GM21390 (cell line): Measurements from ENCODE around the gene WDR70.
"Not testable (repeated sequence)": the region's sequence is repeated elsewhere in the genome, so short reads cannot be mapped to it uniquely, and the experiment has no call there.

Source experiments
- ATAC-seq: cut with Tn5 transposase; IDR thresholded peaks from one replicate; pipeline ENCODE4 v1.9.1; 2021; ENCODE audit not compliant: unreplicated experiment

The WDR70 gene

GRCh38 chr5:37453252-37453651 is 74.1 kb downstream of the WDR70 start:
- not testable (repeated sequence) for ATAC-seq

DNA sequence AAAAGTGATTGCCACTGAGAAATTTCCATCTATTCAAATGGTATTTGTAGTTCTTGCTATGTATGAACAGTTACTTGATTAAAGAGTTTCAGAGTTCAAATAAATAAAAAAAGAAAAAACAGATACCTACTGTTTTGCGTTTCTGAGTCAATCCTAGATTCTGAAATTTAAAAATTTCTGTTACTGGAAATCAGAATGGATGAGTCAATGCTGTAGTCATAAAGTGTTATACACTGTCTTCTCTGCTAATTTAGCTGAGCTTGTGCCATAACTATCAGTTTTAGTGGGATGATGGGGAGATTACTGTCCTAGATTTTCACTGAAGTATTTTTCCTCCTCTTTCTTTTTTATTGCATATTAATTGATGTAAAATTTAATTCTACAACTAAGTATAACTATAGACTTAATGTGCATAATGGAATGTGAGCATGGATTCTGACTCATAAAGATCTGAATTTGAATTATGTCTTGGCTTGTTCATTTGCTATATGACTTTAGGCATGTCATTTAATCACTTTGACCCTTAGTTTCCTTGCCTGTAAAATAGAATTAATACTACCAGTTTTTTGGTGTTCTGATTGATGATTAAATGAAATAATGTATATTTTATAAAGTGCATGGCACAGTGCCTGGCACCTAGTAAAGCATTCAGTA is 75.4 kb downstream of the WDR70 start:
- ATAC-seq, result not testable (repeated sequence)

DNA sequence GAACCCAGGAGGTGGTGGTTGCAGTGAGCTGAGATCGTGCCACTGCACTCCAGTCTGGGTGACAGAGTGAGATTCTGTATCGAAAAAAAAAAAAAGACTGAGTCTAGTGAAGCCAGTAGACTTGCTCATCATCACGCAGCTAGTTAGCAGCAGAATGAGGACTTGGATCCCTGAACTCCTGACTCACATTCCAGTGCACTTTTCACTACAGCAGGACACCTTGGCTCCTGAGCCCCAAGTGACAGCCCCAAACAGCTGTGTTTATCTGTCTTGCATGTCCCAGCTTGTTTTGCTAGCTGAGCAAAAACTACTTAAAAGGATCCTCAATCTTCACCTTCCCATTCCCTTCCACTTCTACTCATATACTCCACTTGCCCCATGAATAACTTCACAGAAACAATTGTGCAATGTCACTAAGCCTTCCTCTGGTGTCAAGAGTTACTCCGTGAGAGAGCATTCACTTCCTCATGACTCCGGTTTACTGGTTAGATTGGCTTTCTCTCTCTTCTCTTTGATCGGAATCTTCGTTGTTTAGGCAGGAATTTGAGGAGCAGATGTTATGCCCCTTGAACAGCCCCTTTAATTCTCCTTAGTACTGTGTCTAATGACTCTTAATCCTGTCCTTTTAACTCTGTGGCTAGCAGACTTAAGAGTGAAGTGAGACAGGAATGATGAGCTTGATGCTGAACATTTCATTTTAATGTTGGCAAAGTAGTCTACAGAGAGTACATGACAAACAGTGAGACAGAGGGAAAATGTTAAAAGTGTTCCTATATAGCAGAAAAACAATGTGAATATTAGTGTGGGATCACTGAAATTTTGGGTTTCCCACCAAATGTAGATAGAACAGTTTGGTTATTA is 84.3 kb downstream of the WDR70 start:
- ATAC-seq, result not testable (repeated sequence)

DNA sequence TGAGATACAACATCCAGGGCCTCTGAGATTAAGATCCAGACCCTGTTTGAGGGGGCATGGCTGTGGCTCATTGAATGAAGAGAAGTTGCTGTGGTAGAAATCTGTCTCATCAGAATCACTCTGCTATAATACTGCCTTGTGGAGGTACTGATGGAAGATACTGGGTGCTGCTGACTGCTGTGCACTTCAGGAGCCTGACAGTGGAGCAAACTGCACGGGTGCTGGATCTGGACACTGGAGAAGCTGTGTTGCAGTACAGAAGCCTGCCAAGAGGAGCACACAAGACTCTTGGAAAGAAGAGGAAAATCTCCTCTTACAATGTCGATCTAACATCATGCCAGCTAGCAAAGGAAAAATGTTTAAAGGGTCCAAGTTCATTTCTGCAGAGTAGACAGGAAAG is 85.5 kb downstream of the WDR70 start:
- ATAC-seq, result not testable (repeated sequence)

DNA sequence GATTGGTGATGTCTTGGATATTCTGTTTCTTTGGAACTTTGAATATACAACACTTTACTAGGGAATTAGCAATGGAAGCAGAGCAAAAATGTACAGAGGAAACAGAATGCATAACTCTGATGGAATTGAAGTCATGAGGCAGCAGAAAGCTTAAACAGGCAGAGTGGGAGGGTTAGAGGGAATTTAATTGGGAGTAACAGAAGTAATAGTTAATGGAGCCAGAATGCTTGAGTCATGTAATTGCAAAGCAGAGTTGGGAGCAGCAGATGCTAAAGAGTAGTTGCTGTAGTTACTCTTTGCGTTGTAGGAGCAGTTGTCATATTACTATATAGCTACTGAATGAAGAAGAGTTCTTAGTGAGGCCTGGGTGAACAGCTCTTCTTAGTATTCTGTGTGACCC is 90.3 kb downstream of the WDR70 start:
- ATAC-seq, result not testable (repeated sequence)

GRCh38 chr5:37471666-37472197 is 92.6 kb downstream of the WDR70 start:
- ATAC-seq, result no peak

DNA sequence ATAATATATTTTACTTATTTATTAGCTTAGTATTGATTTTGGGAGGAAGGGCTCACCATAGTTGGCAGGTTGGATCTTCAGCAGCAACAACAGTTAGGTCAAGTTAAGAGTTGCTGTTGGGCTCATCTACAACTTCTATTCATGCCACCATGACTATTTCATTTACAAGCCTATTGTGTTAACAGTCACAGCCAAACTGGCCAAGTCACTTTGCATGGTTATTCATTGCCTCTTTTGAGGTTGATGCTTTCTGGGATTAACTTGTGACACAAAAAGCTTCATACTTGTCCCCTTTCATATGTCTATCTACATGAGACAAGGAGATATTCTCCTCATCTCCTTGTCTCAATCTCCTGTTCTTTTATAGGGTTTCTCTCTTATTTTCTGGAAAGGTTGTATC is 98.3 kb downstream of the WDR70 start:
- no peak for ATAC-seq

- no peak for ATAC-seq
Observed at GRCh38 chr5:37478121-37478894, 99.2 kb downstream of the WDR70 start.

GRCh38 chr5:37481395-37481794 is 102.3 kb downstream of the WDR70 start:
- ATAC-seq, result not testable (repeated sequence)

DNA sequence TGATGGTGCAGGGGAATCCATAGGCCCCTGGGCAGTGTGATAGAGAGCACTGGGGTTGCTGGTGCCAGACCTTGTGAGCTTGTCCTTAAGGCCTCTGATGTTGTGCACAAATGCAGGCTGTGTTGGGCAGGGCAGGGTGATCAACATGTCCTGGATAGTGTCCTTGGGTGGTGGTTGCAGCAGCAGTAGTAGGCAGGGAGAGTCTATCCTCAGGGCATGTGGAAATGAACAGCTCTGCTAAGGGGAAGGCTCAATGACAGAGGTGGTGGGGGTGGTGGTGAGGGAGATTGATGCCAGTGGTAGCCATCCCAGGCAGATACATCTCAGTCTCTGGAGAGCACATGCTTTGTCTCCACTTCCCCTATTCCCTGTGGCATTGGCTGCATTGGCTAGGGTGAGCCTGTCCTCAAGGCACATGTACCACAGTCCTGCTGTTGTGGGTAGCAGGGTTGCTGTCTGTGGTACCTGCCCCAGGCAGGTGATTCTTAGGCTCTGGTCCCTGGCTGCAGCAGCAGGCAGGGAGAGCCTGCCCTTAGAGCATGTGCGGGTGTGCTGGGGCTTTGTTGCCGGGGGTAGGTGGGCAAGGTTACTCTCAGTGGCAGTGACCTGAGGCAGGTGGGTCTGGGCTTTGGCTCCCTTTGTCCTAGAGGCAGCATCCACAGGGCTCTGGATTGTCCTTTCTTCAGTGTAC is 111.1 kb downstream of the WDR70 start:
- ATAC-seq, result no peak

GRCh38 chr5:37490931-37491330 is 111.8 kb downstream of the WDR70 start:
- ATAC-seq, result no peak

- no peak for ATAC-seq
Observed at GRCh38 chr5:37492778-37493555, 113.8 kb downstream of the WDR70 start.

DNA sequence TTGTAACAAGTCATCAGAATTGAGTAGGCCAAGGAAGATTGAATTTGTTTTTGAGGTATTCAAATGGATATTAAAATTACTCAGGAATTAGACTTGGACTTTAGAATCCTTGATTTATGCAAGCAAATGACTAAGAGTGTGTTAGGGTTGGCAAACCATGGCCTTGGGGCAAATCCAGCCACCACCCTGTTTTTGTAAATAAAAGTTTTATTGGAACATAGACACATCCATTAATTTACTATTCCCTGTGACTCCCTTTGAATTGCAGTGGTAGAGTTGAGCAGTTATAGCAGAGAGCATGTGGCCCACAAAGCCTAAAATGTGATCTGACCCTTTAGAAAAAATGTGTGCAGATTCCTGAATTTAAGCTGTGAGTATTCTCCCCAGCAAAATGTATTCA is 115.6 kb downstream of the WDR70 start:
- no peak for ATAC-seq

DNA sequence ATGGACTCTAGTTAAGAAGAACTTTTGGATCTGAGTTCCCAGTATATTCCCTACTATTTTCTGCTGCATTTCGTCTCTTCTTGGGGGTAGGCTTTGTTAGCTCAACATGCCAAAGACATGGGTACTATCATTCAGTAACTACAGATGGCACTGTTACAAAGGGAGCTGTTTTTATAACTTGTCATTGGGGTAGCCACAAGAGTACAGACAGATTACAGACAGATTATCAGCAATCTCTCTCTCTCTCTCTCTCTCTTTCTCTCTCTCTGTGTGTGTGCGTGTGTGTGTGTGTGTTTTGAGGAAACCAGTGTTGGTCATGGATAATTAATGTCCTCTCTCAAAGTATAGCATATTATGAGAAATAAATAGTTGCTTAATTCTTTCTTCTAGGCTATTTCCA is 116.1 kb downstream of the WDR70 start:
- ATAC-seq, result no peak

DNA sequence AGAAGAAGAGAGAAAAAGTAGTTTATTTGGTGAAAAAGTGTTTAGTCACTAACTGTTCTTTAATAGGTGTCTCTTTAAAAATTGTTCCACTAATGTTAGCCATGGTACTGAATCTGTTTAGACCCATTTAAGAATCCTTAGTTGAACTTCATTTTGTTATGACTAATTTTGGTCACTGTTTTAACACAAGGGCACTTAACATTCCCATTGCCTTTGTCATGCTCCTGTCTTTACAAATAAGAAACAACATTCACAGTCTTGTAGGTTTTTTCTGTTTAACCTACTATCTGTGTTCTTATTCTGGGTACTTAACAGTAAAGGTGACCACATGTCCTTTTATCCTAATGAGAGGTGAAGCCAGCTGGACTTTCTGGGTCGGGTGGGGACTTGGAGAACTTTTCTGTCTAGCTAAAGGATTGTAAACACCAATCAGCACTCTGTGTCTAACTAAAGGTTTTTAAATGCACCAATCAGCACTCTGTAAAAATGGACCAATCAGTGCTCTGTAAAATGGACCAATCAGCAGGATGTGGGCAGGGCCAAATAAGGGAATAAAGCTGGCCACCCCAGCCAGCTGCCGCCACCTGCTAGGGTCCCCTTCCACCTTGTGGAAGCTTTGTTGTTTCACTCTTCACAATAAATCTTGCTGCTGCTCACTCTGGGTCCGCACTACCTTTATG is 116.7 kb downstream of the WDR70 start:
- ATAC-seq, result no peak

- no peak for ATAC-seq
Observed at GRCh38 chr5:37496902-37497445, 117.9 kb downstream of the WDR70 start.

DNA sequence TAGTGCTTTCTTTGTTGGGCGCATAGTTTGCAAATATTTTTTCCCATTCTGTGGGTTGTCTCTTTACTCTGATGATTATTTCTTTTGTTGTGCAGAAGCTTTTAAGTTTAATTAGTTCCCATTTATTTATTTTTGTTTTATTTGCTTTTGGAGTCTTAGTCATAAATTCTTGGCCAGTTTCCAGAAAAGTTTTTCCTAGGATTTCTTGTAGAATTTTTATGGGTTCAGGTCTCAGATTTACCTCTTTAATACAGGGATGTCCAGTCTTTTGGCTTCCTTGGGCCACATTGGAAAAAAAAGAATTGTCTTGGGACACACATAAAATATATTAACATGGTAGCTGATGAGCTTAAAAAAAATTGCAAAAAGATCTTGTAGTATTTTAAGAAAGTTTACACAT is 122.0 kb downstream of the WDR70 start:
- no peak for ATAC-seq

GRCh38 chr5:37506241-37506640 is 127.1 kb downstream of the WDR70 start:
- ATAC-seq, result no peak

GRCh38 chr5:37506722-37507121 is 127.6 kb downstream of the WDR70 start:
- no peak for ATAC-seq
